Nephron (organoid): ENCODE measurements around the gene GALNT7.

Experiments
- H3K27ac Mint-ChIP-seq, 3 experiments: 2 replicates each; pipeline ENCODE4 v1.8.0; 2020; ENCODE audit warnings: mixed read lengths in 3 of 3, mild to moderate bottlenecking in 2 of 3, moderate library complexity in 1 of 3
- H3K27me3 Mint-ChIP-seq: 2 replicates; pipeline ENCODE4 v1.8.0; 2021; ENCODE audit warnings: low read depth, mild to moderate bottlenecking, moderate library complexity, mixed read lengths
- H3K36me3 Mint-ChIP-seq: 2 replicates; pipeline ENCODE4 v1.8.0; 2020; ENCODE audit warnings: low read depth, mixed read lengths
- H3K4me1 Mint-ChIP-seq: 2 replicates; pipeline ENCODE4 v1.8.0; 2020; ENCODE audit warnings: mixed read lengths
- H3K4me3 Mint-ChIP-seq, 3 experiments: 2 replicates each; pipeline ENCODE4 v1.8.0; 2020; ENCODE audit warnings: mild to moderate bottlenecking in 3 of 3, mixed read lengths in 3 of 3, moderate library complexity in 2 of 3
- H3K9me3 Mint-ChIP-seq: 2 replicates; pipeline ENCODE4 v1.8.0; 2020; ENCODE audit warnings: mixed read lengths
- CTCF ChIP-seq, 3 experiments: fragments of 200-600 bp; sonication (generic); IDR thresholded peaks; one replicate each; pipeline ENCODE4 v1.5.0; 2021; ENCODE audit warnings: antibody characterized with exemption in 3 of 3; ENCODE audit not compliant: unreplicated experiment in 3 of 3

GALNT7 gene

GRCh38 chr4:173223743-173224142 lies 55.1 kb downstream of the GALNT7 start:
- Mint-ChIP-seq H3K4me3 (no peak overlapping the region), H3K4me1 (peaks cover 5% of the 10 kb centered on the region), H3K36me3 (peaks cover 9% of the 10 kb centered on the region), H3K27me3 (no peaks in the 10 kb centered on the region), H3K27ac (no peak overlapping the region), H3K9me3 (peaks cover 6% of the 10 kb centered on the region)
- TF ChIP-seq CTCF (IDR thresholded peaks at IDR 0.05; ENCODE audit: unreplicated experiment in 3 of 3): no peak

DNA sequence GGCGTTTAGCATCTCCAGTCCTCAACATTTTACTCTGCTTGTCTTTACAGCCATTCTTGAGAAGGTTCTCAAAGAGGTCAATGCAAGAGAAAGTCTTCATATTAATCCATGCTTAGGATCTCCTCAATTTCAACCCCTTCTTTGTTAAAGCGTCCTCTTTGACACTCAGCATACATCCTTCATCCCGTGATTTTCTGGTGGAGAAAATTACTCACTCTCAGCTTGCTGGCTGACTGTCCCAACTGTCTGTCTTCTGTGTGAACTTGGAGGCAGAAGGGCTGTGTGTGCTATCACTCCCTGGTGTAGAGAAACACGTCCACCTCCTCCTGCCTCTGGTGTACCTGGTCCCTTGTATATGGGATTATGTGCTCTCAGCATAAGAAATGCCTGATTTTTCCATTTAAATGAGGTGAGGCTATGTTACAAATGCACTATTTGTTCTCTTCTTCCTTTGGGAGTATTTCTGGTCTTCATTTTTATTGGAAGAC lies 57.8 kb downstream of the GALNT7 start:
- Mint-ChIP-seq H3K4me3 (no peak overlapping the region), H3K36me3 (peaks cover 3% of the 10 kb centered on the region), H3K27me3 (no peaks in the 10 kb centered on the region), H3K9me3 (no peaks in the 10 kb centered on the region), H3K4me1 (peaks cover 1% of the 10 kb centered on the region), H3K27ac (no peak overlapping the region)
- no peak for TF ChIP-seq CTCF (IDR thresholded peaks at IDR 0.05; ENCODE audit: unreplicated experiment in 3 of 3)

DNA sequence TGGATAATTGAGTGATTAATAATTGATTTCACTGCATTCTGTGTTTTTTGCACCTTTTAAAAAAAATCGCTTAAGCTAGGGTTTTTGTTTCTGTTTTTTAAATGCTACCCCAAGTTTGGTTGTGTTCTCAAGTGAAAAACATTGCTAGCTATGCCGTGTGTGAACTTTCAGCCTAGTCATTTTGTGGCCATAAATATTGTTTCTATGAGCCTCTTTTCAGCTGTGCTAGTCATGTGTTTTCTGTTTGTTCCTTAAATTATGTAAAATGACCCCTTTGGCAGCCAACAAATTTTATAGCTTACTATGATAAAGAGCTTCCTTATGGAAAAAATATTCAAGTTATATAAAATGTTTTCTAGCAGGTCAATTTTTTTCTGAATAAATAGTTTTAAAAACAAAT lies 59.1 kb downstream of the GALNT7 start:
- no peaks in the 10 kb centered on the region for H3K27me3 Mint-ChIP-seq
- peaks cover 7% of the 10 kb centered on the region for H3K4me1 Mint-ChIP-seq
- TF ChIP-seq CTCF (IDR thresholded peaks at IDR 0.05; ENCODE audit: unreplicated experiment in 3 of 3): no peak
- H3K9me3 Mint-ChIP-seq: no peaks in the 10 kb centered on the region
- peaks cover 3% of the 10 kb centered on the region for H3K36me3 Mint-ChIP-seq
- peak overlapping the region in 1 of 3 experiments; percentile 49 for H3K27ac Mint-ChIP-seq
- no peak overlapping the region for H3K4me3 Mint-ChIP-seq

- Mint-ChIP-seq H3K4me3 (no peak overlapping the region), H3K9me3 (no peaks in the 10 kb centered on the region), H3K4me1 (peaks cover 7% of the 10 kb centered on the region), H3K36me3 (peaks cover 3% of the 10 kb centered on the region), H3K27ac (no peak overlapping the region), H3K27me3 (no peaks in the 10 kb centered on the region)
- no peak for TF ChIP-seq CTCF (IDR thresholded peaks at IDR 0.05; ENCODE audit: unreplicated experiment in 3 of 3)
Measured at GRCh38 chr4:173230062-173230461, 61.5 kb downstream of the GALNT7 start.

DNA sequence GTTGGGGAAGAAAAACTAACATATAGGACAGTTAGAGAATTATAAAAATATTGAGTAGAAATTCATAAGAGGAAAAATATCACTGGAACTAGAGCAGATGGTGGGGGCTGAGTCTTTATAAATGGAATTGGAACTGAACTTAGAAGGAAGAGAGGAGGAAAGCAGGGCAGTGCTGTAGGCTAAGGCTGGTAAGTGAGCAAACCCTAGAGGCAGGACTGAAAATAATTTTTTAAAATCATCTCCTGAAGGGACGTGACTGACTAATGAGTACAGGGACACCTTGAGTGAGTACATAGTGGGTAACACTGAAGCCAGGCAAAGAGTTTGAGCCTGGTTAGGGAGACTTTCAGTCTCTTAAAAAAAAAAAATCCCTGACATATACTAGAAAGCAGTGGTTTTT lies 63.3 kb downstream of the GALNT7 start:
- TF ChIP-seq CTCF (IDR thresholded peaks at IDR 0.05; ENCODE audit: unreplicated experiment in 3 of 3): peak in 1 of 3 experiments; percentile 12
- Mint-ChIP-seq H3K27ac (no peak overlapping the region), H3K4me3 (no peak overlapping the region), H3K4me1 (peaks cover 19% of the 10 kb centered on the region), H3K36me3 (no peaks in the 10 kb centered on the region), H3K9me3 (no peaks in the 10 kb centered on the region), H3K27me3 (no peaks in the 10 kb centered on the region)

GRCh38 chr4:173233857-173234256 lies 65.2 kb downstream of the GALNT7 start:
- H3K27me3 Mint-ChIP-seq: no peaks in the 10 kb centered on the region
- no peak overlapping the region for H3K27ac Mint-ChIP-seq
- H3K9me3 Mint-ChIP-seq: no peaks in the 10 kb centered on the region
- H3K4me1 Mint-ChIP-seq: peaks cover 26% of the 10 kb centered on the region
- no peak for TF ChIP-seq CTCF (IDR thresholded peaks at IDR 0.05; ENCODE audit: unreplicated experiment in 3 of 3)
- H3K4me3 Mint-ChIP-seq: no peak overlapping the region
- H3K36me3 Mint-ChIP-seq: no peaks in the 10 kb centered on the region
